Stimulated activated CD4-positive, alpha-beta T cell treated with anti-CD3 and anti-CD28 coated beads, Interleukin-4, amount 100 ng/mL, for 48 hours (primary cell): ENCODE results near the gene SMIM33.
A peak's percentile ranks its signal among the peaks of the same experiment; 100 is the strongest.
"Not testable (repeated sequence)": the region's sequence is repeated elsewhere in the genome, so short reads cannot be mapped to it uniquely, and the experiment has no call there.

ENCODE experiments used
- DNase-seq, 2 donors: peaks; one replicate each; pipeline ENCODE4 v3.0.0-alpha.2; 2020; ENCODE audit warnings: low read depth in 2 of 2

Gene SMIM33

DNA sequence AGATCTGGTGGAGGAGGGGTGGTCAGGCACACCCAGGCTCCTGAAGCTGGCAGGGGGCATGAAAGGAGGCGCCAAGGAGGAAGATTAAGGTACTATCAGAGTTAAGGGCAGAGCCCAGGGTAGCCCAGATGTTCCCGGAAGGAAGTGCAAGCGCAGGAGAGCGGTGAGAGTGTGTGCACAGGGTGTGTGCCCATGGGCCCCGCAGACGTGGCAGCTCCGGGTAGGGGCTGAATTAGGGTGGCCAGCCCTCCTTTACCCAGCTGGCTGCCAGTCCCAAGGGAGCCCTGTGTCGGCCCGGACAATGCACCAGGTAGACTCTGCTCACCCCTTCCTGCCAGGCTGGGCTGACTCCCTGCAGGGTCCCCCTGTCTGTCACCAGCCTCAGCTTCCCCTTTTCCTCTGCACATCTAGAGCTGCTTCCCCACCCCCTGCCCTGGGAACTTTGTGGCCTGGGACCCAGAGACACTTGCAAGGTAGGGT, at the start of gene SMIM33:
Gene SMIM33 (plus strand): TSS at position 184 of the 480 bp plus-strand sequence. CDS start 118 bp downstream, at position 302.
- DNase-seq = no peak

DNA sequence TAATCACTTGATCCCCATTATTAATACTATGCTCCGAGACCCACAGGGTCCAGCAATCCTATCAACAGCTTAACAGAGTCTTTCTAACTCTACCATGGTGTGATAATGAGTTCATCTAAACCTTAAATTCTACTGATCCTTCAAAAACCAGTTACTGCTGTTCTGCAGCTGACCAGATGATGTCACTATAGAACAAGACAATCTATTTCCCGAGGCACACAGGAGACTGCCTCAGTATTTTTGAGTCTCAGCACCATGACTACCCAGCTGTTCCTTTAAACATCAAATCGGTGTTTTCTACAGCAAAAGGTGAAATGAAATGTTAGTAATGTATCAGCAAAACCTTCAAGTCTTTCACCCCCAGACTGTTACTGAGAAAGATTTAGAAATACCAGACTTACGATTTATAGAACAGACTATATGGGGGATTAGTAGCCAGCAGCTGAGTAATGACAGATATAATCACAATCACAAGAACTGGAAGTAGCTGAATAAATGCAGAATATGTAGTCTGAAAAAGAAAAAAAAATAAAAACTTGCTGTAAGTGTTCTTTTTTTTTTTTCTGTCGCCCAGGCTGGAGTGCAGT, 48.4 kb upstream of the SMIM33 start:
- DNase-seq = peak in 1 of 2 donors; percentile 39

DNA sequence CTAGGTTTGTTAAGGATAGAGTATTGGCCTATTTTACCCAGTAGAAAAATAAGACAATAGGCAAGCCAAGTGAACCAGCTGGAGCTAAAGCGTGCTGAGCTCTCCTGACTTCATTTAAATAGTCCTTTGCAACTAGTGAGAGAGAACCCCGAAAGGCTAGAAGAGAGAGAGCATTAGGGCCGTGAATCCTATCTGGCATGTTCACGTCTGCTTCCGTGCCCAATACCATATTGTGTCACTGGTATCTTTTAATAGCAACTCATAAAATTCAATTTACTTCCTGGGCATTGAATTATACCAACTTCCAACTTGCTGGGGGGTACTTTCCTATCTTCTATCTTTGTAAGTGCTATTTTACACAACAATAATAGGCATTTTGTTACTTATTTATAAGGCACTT, 45.3 kb upstream of the SMIM33 start:
- no peak for DNase-seq

DNA sequence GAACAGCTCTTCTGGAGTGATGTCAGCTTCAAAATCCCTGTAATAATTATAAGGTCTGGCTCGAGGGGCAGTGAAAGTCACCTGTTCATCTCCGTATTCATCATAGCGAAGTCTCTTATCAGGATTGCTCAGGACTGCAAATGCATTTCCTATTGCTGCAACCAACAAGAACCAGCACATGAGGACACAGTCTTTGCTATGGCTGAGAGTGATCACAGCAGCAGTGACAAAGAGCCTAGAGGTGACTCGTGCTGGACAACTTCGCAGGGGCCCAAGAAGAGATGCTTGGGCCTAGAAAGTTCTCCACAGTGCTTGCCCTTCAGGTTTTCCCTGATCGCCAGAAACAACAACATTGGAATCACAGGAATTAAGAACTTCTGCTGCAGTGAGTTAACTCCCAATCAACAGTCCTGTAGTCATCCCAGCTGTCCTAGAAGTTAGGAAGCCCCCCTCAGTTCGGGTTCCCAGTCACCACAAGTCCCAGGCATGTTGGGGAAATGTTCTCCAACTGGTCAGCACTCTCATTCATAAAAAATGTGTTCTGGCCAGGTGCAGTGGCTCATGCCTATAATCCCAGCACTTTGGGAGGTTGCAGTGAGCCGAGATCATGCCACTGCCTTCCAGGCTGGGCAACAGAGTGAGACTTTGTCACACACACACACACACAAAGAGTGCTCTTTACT, 44.5 kb upstream of the SMIM33 start:
- no peak for DNase-seq

DNA sequence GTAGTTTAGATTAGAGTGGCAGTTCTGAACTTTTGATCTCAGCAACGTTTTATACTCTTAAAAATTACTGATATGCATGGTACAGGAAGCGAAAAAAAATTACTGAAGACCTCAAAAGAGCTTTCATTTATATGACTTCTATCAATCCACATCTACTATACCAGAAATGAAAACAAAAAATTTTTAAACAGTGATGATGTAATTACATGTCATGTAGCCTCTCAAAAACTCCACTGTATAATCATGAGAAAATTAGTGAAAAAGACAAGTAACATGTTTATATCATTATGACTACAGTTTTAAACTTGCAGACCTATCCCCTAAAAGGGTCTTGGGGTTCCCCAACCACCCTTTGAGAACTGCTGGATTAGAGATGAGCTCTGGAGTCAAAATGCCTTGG, 40.8 kb upstream of the SMIM33 start:
- no peak for DNase-seq

DNA sequence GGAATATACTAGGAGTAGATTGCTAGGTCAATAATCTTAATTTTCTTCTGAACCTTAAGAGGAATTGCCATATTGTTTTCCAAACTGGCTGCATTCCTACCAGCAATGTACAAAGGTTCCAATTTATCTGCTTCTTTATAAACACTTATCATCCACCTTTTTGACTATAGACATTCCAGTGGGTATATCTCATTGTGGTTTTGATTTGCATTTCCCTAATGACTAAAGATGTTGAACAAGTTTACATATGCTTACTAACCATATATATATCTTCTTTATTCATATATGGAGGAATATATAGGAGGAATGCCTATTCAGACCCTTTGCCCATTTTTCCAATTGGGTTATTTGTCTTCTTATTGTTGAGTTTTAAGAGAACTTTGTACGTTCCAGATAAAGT, 39.1 kb upstream of the SMIM33 start:
- no peak for DNase-seq

DNA sequence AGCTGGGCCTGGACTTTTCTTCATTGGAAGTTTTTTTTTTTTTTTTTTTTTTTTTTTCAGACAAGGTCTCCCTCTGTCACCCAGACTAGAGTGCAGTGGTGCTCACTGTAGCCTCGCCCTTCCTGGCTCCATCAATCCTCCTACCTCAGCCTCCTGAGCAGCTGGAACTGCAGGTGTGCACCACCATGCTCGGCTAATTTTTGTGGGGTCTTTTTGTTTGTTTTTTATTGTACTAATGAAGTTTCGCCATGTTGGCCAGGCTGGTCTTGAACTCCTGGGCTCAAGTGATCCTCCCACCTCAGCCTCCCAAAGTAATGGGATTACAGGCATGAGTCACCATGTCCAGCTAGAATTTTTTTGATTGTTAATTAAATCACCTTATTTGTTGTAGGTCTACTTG, 35.1 kb upstream of the SMIM33 start:
- DNase-seq = no peak

DNA sequence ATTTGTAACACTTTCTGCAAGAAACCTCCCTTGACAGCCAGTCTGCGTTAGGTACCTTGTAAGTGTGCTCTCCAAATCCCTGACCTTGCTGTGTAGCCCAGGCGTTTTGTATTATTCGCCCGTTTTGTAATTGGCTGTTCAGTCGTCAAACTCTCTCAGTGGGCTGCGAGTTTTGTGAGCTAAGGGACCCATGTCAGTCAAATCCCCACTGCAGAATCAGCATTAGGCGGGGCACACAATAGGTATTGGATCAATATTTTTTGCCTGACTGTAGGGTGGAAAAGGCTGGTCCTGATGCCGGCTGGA, 32.1 kb upstream of the SMIM33 start:
- no peak for DNase-seq

DNA sequence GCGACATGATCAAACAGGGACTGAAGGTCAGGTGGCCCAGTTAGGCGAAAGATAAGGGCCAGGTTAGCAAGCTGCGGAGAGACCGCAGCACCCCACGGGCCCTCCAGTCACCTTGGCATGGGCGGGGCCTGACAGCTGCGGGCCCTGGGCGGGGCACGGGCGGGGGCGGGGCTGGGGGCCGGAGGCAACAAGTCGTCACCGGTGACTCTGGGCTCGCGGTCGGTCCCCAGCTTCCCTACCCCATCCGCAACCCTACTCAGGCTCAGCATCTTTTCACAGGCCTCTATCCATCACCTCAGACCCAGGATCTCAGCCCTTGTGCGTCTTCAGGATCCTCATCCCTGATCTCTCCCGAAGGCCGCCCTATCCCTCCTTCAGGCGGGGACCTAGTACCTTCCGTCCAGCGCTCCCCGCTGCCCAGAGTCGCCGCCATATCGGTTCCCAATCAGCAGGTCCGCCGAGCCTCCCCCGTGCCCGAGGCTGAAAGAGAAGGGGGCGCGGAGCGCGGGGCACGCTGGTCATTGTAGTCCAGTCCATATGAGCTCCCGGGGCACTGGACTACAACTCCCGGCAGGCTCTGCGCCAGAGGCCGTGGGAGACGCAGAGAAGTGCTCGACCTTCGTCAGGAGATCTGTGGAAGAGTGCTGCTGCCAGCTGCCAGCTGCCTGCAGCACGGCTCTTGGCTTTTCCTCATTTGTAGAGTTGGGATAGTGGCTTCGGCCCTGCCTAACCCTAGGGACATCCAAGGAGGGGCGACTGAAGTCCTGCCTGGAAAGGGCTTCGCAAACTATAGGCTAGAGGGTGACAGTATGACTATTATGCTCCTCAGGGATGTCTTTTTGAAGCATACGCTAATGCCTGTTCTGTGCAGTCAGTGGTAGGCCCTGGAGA, 31.5 kb upstream of the SMIM33 start, which contains the start of gene DNAJC18:
Gene DNAJC18 (minus strand): TSS at position 513 of the 891 bp plus-strand sequence. CDS start 80 bp downstream, at position 433.
- DNase-seq = peak; percentile 88 to 91

DNA sequence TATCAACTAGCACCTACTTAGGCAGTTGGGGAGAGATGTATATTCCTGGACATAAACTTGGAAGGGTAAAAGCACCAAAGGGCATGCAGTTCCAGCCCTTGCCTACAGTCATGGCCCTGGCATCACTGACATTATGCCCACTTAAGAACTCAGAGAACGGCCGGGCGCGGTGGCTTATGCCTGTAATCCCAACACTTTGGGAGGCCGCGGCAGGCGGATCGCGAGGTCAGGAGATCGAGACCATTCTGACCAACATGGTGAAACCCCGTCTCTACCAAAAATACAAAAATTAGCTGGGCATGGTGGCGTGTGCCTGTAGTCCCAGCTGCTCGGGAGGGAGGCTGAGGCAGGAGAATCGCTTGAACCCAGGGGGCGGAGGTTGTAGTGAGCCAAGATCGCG, 30.4 kb upstream of the SMIM33 start:
- not testable (repeated sequence) for DNase-seq

DNA sequence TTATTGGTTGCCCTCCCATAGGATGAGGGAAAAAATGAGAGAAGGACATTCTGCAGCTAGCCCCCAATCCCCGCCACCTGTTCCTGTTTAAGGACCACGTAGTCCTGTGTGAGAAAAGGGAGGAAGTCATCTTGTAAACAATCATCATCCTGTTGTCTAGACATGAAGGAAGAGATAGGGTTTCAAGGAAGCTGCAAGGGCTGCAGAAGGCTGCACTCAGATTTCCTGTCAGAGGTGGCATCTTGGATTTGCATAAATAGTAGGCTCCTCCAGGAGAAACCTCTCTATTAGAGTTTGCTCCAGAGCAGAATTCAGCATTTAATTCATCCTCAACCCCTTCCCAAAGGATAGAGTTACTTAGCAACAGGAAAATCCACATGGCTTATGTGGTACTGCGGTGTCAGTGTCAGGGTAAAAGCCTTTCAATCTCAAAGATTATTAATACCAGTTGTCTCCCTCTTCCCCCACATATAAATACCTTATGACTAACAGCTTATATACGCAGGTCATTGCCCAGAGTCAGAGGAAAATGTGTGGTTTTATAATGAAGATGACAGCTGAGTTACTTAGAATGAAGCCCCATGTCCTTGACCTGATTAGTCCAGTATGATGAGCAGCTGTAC, 26.9 kb upstream of the SMIM33 start:
- DNase-seq = no peak

DNA sequence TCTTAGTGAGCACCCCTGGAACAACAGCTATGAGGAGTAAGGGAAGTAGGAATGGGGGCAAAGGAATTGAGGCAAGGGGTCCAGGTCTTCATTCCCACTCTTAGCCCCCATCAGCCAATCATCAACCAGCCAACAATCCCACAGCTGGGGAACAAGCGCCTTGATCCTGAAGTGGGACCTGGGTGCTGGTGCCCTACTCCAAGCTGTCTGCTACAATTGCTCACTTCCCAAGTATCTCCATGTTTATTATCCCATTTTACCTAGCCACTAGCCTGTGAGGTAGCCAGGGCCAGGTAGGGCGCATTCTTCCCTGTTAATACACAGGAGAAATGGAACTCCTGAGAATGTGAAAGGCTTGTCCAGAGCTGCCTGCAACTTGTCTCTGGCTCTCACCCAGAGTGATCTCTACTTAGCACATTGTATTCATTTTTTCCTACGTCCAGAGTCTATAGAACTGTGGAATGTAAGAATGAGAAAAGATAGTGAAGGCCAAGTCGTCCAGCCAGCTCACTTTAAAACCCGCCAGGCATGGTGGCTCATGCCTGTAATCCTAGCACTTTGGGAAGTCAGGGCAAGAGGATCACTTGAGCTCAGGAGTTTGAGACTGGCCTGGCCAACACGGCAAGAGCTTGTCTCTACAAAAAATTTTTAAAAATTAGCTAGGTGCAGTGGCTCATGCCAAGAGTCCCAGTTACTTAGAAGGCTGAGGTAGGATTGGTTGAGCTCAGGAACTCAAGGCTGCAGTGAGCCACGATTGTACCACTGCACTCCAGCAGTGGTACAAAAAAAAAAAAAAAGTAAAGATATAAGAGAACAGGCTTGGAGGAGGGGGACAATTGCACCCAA, 25.3 kb upstream of the SMIM33 start:
- DNase-seq = no peak

DNA sequence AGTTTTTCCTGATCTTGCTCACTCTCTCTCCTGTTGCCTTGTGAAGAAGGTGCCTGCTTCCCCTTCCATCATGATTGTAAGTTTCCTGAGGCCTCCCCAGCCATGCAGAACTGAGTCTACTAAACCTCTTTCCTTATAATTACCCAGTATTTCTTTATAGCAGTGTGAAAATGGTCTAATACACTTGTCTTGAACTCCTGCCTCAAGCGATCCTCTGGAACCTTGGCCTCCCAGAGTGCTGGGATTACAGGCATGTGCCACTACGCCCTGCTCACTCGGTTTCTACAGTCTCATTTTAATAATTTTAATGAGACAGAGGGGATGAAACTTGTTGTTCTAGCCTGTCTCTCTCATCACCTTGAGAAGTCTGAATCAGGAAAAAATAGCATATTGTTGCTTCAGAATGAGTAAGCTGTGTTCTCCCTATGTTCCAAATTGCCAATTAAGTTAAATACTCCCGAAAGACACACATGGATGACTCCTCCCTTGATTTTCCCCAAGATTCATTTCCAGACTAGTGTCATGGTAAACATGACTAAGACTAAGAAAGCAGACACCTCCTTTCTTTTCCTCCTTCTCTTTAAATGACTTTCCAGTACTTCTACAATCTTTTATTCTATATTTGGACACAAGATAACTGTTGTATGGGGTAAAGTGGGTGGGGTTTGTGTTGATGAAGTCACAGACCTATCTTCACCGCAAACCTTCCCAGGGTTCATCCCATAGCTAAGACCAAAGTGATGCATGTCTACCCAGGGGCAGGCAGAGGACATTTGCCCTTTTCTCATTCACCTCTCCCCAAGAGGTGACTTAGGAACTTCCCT, 23.6 kb upstream of the SMIM33 start:
- DNase-seq = no peak

DNA sequence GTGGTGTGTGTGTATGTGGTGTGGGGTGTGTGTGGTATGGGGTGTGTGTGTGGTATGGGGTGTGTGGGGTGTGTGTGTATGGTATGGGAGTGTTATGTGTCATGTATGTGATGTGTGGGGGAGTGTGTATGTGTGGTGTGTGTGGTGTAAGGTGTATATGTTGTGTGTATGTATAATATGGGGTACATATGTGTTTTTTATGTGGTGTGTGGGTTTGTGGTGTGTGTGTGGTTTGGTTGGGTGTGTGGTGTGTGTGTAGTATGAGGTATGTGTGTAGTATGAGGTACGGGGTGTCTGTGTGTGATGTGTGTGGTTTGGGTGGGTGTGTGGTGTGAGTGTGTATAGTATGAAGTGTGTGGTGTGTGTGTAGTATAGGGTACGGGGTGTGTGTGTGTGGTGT, 19.6 kb upstream of the SMIM33 start:
- no peak for DNase-seq

DNA sequence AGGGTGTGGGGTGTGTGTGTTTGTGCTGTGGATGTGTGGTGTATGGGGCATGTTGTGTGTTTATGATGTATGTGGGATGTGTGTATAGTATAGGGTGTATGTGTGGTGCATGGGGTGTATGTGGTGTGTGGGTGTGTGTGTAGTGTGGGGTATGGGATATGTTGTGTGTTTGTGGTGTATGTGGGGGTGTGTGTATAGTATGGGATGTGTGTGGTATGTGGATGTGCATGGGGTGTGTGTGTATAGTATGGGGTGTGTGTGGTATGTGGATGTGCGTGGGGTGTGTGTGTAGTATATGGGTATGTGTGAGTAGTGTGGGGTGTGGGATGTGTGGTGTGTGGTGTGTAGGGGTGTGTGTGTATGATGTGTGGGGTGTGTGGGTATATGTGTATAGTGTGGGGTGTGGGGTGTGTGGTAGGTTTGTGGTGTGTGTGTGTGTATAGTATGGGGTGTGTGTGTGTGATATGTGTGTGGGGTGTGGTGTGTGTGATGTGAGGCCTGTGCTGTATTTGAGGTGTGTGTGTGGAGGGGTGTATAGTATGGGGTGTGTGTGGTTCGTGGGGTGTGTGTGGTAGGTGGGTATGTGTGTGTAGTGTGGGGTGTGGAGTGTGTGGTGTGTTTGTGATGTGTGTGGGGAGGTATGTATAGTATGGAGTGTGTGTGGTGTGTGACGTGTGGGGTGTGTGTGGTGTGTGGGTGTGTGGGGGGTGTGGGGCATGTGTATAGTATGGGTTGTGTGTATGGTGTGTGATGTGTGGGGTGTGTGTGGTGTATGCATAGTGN, 18.7 kb upstream of the SMIM33 start:
- DNase-seq = no peak

DNA sequence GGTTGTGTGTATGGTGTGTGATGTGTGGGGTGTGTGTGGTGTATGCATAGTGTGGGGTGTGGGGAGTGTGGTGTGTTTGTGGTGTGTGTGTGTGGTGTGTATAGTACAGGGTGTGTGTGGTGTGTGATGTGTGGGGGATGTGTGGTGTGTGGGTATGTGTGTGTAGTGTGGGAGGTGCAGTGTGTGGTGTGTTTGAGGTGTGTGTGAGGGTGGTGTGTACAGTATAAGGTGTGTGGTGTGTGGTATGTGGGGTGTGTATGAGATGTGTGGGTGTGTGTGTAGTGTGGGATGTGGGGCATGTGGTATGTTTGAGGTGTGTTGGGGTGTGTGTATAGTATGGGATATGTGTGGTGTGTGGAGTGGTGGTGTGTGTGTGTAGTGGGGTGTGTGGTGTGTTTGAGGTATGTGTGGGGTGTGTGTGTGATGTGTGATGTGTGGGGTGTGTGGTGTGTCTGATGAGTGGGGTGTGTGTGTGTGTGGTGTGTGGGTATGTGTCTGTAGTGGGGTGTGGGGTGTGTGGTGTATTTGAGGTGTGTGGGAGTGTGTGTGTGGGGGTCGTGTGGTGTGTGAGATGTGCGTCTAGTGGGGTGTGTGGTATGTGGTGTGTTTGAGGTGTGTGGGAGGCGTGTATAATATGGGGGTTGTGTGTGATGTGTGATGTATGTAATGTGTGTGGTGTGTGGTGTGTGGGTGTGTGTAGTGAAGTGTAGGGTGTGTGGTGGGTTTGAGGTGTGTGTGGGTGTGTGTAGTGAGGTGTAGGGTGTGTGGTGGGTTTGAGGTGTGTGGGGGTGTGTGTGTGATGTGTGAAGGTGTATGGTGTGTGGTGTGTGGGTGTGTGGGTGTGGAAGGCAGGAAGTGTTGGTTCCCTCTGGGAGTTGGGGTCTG, 16.9 kb upstream of the SMIM33 start:
- DNase-seq = no peak

DNA sequence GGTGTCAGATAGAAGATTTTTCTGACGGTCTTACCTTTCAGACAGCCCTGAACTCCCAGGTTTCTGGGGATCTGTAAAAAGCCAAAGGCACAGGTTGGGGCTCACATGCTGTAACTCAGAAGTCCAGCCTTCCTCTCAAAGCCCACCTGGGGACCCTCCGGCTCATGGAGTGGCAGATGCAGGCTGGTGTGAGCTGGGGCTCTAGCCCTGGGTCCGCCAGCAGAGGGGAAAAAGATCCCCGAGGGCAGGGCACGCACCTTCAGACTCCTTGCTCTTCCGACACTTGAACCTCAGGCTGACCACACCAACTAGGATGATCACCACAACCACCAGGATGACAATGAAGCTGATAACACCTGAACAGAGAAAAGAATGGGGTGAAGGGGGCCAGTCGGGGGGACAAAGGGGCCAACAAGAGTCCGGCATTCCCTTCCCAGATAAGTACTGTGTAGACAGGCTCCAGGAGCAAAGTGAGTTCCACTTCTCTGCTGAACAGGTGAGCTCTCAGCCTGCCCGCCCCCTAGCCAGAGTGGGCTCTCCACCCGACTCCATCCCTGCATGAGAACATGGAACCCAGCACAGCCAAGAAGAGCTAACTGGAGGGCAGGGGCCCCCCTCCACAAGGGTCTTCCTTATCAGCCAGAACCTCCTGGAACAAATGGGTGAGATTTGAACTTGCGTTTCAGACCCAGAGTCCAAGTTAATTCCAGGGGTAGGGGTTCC, 16.1 kb upstream of the SMIM33 start:
- no peak for DNase-seq

DNA sequence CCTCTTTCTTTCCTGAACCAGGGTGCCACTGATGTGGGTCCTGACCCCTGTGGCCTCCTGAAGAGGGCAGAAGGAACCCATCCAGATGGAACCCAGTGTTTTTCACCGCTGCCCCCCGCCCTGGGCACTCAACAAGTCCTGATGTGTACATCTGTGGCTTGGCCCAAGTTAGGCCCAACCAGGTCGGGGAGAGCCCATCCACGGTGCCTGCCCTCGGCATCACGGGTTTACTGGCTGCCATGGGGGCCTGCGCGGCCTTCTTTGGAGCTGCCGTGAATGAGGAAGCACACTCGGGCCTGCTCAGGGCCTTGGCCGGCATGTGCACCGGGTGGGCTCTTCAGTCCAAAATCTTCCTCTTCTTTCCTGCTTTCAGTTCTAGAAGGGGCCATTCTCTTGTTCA, 14.0 kb upstream of the SMIM33 start:
- DNase-seq = no peak
